ENCODE data around the gene TNNI2.

The TNNI2 gene

GRCh38 chr11:1861435-1862411 is 22.9 kb downstream of the TNNI2 start:
- Histone ChIP-seq H3K27me3 (ENCODE audit: insufficient read depth, low read length) (peaks cover 9% of the 10 kb centered on the region; the same call in 1 of the 2 replicates), H3K9ac (ENCODE audit: low read depth, low read length) (no peak overlapping the region), H3K4me1 (ENCODE audit: insufficient read depth, low read length) (no peaks in the 10 kb centered on the region), H3K27ac (ENCODE audit: low read length) (no peak overlapping the region), H3K4me3 (ENCODE audit: low read length) (no peak overlapping the region), H3K9me3 (ENCODE audit: insufficient read depth, low read depth, low read length) (no peaks in the 10 kb centered on the region), H3K36me3 (ENCODE audit: insufficient read depth, low read depth, low read length) (no peaks in the 10 kb centered on the region)

- Histone ChIP-seq H3K4me1 (ENCODE audit: insufficient read depth, low read length) (no peaks in the 10 kb centered on the region), H3K9ac (ENCODE audit: low read depth, low read length) (no peak overlapping the region), H3K27me3 (ENCODE audit: insufficient read depth, low read length) (peaks cover 9% of the 10 kb centered on the region; the same call in 1 of the 2 replicates), H3K4me3 (ENCODE audit: low read length) (no peak overlapping the region), H3K27ac (ENCODE audit: low read length) (no peak overlapping the region), H3K36me3 (ENCODE audit: insufficient read depth, low read depth, low read length) (no peaks in the 10 kb centered on the region), H3K9me3 (ENCODE audit: insufficient read depth, low read depth, low read length) (no peaks in the 10 kb centered on the region)
Observed at GRCh38 chr11:1862588-1863351, 24.0 kb downstream of the TNNI2 start.

GRCh38 chr11:1863352-1864216 is 24.8 kb downstream of the TNNI2 start:
- H3K4me1 ChIP-seq (ENCODE audit: insufficient read depth, low read length): no peaks in the 10 kb centered on the region
- H3K27ac ChIP-seq (ENCODE audit: low read length): no peak overlapping the region
- H3K9me3 ChIP-seq (ENCODE audit: insufficient read depth, low read depth, low read length): no peaks in the 10 kb centered on the region
- H3K27me3 ChIP-seq (ENCODE audit: insufficient read depth, low read length): peaks cover 9% of the 10 kb centered on the region; the same call in 1 of the 2 replicates
- H3K9ac ChIP-seq (ENCODE audit: low read depth, low read length): no peak overlapping the region
- no peak overlapping the region for H3K4me3 ChIP-seq (ENCODE audit: low read length)
- no peaks in the 10 kb centered on the region for H3K36me3 ChIP-seq (ENCODE audit: insufficient read depth, low read depth, low read length)

- peaks cover 9% of the 10 kb centered on the region; the same call in 1 of the 2 replicates for H3K27me3 ChIP-seq (ENCODE audit: insufficient read depth, low read length)
- no peaks in the 10 kb centered on the region for H3K4me1 ChIP-seq (ENCODE audit: insufficient read depth, low read length)
- H3K9ac ChIP-seq (ENCODE audit: low read depth, low read length): no peak overlapping the region
- no peak overlapping the region for H3K4me3 ChIP-seq (ENCODE audit: low read length)
- H3K9me3 ChIP-seq (ENCODE audit: insufficient read depth, low read depth, low read length): no peaks in the 10 kb centered on the region
- no peaks in the 10 kb centered on the region for H3K36me3 ChIP-seq (ENCODE audit: insufficient read depth, low read depth, low read length)
- H3K27ac ChIP-seq (ENCODE audit: low read length): no peak overlapping the region
Observed at GRCh38 chr11:1864231-1864630, 25.4 kb downstream of the TNNI2 start.

- Histone ChIP-seq H3K36me3 (ENCODE audit: insufficient read depth, low read depth, low read length) (no peaks in the 10 kb centered on the region), H3K27me3 (ENCODE audit: insufficient read depth, low read length) (peaks cover 11% of the 10 kb centered on the region), H3K9me3 (ENCODE audit: insufficient read depth, low read depth, low read length) (no peaks in the 10 kb centered on the region), H3K27ac (ENCODE audit: low read length) (no peak overlapping the region), H3K4me1 (ENCODE audit: insufficient read depth, low read length) (no peaks in the 10 kb centered on the region), H3K9ac (ENCODE audit: low read depth, low read length) (no peak overlapping the region; the same call in 1 of the 2 replicates), H3K4me3 (ENCODE audit: low read length) (no peak overlapping the region)
Observed at GRCh38 chr11:1864831-1865665, 26.3 kb downstream of the TNNI2 start.

GRCh38 chr11:1866226-1866625 is 27.4 kb downstream of the TNNI2 start:
- no peaks in the 10 kb centered on the region for H3K9me3 ChIP-seq (ENCODE audit: insufficient read depth, low read depth, low read length)
- no peaks in the 10 kb centered on the region for H3K4me1 ChIP-seq (ENCODE audit: insufficient read depth, low read length)
- peaks cover 23% of the 10 kb centered on the region for H3K27me3 ChIP-seq (ENCODE audit: insufficient read depth, low read length)
- H3K9ac ChIP-seq (ENCODE audit: low read depth, low read length): no peak overlapping the region
- no peak overlapping the region for H3K27ac ChIP-seq (ENCODE audit: low read length)
- H3K4me3 ChIP-seq (ENCODE audit: low read length): no peak overlapping the region
- H3K36me3 ChIP-seq (ENCODE audit: insufficient read depth, low read depth, low read length): no peaks in the 10 kb centered on the region

GRCh38 chr11:1866776-1867175 is 28.0 kb downstream of the TNNI2 start:
- H3K27me3 ChIP-seq (ENCODE audit: insufficient read depth, low read length): peaks cover 26% of the 10 kb centered on the region
- H3K27ac ChIP-seq (ENCODE audit: low read length): no peak overlapping the region

GRCh38 chr11:1867381-1867780 is 28.6 kb downstream of the TNNI2 start:
- H3K36me3 ChIP-seq (ENCODE audit: insufficient read depth, low read depth, low read length): no peaks in the 10 kb centered on the region
- H3K9me3 ChIP-seq (ENCODE audit: insufficient read depth, low read depth, low read length): no peaks in the 10 kb centered on the region
- H3K4me1 ChIP-seq (ENCODE audit: insufficient read depth, low read length): no peaks in the 10 kb centered on the region
- H3K27me3 ChIP-seq (ENCODE audit: insufficient read depth, low read length): peaks cover 21% of the 10 kb centered on the region
- no peak overlapping the region for H3K9ac ChIP-seq (ENCODE audit: low read depth, low read length)
- H3K27ac ChIP-seq (ENCODE audit: low read length): no peak overlapping the region
- H3K4me3 ChIP-seq (ENCODE audit: low read length): no peak overlapping the region

More at GRCh38 chr11:1866776-1867175, 28.0 kb downstream of the TNNI2 start:
- Histone ChIP-seq H3K36me3 (ENCODE audit: insufficient read depth, low read depth, low read length) (no peaks in the 10 kb centered on the region), H3K9me3 (ENCODE audit: insufficient read depth, low read depth, low read length) (no peaks in the 10 kb centered on the region), H3K9ac (ENCODE audit: low read depth, low read length) (no peak overlapping the region), H3K4me3 (ENCODE audit: low read length) (no peak overlapping the region), H3K4me1 (ENCODE audit: insufficient read depth, low read length) (no peaks in the 10 kb centered on the region)

- Histone ChIP-seq H3K9ac (ENCODE audit: low read depth, low read length) (no peak overlapping the region), H3K27me3 (ENCODE audit: insufficient read depth, low read length) (peaks cover 17% of the 10 kb centered on the region), H3K27ac (ENCODE audit: low read length) (no peak overlapping the region), H3K4me3 (ENCODE audit: low read length) (no peak overlapping the region), H3K4me1 (ENCODE audit: insufficient read depth, low read length) (no peaks in the 10 kb centered on the region), H3K36me3 (ENCODE audit: insufficient read depth, low read depth, low read length) (no peaks in the 10 kb centered on the region), H3K9me3 (ENCODE audit: insufficient read depth, low read depth, low read length) (no peaks in the 10 kb centered on the region)
Observed at GRCh38 chr11:1868056-1868635, 29.4 kb downstream of the TNNI2 start.

- no peaks in the 10 kb centered on the region for H3K4me1 ChIP-seq (ENCODE audit: insufficient read depth, low read length)
- no peaks in the 10 kb centered on the region for H3K9me3 ChIP-seq (ENCODE audit: insufficient read depth, low read depth, low read length)
- H3K27me3 ChIP-seq (ENCODE audit: insufficient read depth, low read length): peaks cover 17% of the 10 kb centered on the region
- no peak overlapping the region for H3K4me3 ChIP-seq (ENCODE audit: low read length)
- no peak overlapping the region for H3K9ac ChIP-seq (ENCODE audit: low read depth, low read length)
- no peaks in the 10 kb centered on the region for H3K36me3 ChIP-seq (ENCODE audit: insufficient read depth, low read depth, low read length)
- H3K27ac ChIP-seq (ENCODE audit: low read length): no peak overlapping the region
Observed at GRCh38 chr11:1868636-1869291, 30.0 kb downstream of the TNNI2 start.
